HPDE6-E6E7 (cell line): ENCODE data around the gene LHPP.

Experiments
- DNase-seq: peaks from one replicate; pipeline ENCODE4 v3.0.0; 2011; ENCODE audit warnings: missing footprints; ENCODE audit errors: extremely low spot score

LHPP gene

DNA sequence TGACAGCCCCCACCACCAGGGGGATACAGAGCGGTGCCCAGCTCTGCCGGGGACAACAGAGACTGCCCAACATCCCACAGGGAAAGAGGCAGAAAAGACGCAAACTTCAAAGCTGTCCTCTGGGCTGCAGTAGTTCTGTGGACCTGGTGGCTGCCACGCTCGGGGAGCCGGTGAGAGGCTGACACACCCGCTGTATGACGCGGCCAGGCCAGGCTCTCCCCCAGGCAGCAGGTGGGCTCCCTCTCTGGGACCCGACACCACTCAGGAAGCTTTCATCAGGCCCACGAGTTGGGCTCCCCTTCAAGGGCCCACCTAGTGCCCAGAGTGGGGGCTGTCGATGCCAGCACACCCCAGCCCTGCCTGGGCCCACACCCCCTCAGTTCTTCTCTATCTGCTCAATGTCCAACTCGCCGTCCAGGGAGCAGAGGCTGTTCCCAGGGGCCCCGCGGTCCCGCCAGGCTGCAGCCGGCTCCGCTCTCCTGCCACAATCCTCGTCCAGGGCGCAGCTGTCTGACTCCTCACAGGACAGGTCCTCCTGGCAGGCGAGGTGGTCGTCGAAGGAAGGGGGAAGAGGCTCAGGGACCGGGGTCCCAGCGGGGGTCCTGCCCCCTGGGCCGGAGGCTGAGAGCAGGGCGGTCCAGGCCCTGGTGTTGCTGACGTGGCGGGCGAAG, 161.4 kb downstream of the LHPP start:
- DNase-seq = no peak

- DNase-seq = no peak
Measured at GRCh38 chr10:124624006-124624405, 162.4 kb downstream of the LHPP start.

DNA sequence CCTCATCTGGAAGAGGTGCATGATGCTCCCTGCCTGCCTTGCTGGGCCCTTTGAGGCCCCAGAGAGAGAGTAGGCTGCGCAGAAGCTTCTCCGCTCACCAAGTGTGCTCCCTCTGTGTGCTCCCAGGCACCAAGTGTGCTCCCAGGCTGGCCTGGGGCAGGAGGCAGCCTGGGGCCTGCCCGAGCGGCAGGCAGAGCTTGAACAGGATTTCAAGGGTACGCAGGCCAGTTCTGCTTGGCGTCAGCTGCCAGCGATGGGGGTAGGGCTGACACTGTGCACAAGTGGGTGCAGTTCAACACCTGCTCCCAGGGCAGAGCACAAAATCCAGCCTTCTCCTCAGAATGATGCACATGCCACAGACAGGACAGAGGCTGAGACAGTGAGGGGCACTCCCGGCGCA, 162.8 kb downstream of the LHPP start:
- DNase-seq = no peak

DNA sequence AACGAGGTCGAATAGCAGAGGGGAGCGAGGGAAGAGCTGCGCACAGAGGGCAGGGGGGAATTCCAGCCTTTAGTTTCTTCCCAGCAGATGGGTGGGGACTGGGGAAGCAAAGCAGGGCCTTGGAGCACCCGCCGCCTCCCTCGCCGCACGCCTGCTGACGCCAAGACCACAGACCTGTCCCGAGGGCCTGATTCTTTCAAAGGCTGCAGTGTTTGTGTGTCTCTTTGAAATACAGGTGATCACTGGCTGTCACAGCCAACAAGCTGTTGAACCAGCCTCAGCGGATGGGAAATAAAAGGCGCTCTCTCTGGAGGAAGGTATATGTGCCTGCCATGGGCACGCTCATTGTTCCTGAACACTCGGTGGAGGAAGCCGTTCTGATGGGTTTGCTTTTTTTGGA, 163.3 kb downstream of the LHPP start:
- no peak for DNase-seq

DNA sequence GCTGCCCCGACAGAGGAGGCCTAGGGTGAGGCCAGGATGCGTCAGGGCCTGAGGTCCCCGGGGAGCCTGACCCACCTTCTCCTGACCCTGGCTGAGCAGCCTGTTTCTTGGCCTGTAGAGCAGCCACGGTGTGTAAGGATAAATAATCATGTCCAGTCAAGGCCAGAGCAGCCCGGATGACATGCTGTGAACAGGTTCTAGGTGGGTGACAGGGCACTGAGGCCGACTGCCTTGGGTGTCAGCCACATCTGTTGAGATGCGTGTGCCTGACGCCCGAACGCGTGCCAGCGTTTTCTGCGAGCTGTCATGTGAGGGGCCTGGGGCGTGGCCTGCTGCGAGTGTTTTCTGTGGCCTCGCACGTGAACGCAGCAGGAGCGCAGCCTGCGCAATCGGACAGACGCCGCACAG, 164.2 kb downstream of the LHPP start:
- no peak for DNase-seq

GRCh38 chr10:124626759-124627380, 165.2 kb downstream of the LHPP start:
- no peak for DNase-seq

DNA sequence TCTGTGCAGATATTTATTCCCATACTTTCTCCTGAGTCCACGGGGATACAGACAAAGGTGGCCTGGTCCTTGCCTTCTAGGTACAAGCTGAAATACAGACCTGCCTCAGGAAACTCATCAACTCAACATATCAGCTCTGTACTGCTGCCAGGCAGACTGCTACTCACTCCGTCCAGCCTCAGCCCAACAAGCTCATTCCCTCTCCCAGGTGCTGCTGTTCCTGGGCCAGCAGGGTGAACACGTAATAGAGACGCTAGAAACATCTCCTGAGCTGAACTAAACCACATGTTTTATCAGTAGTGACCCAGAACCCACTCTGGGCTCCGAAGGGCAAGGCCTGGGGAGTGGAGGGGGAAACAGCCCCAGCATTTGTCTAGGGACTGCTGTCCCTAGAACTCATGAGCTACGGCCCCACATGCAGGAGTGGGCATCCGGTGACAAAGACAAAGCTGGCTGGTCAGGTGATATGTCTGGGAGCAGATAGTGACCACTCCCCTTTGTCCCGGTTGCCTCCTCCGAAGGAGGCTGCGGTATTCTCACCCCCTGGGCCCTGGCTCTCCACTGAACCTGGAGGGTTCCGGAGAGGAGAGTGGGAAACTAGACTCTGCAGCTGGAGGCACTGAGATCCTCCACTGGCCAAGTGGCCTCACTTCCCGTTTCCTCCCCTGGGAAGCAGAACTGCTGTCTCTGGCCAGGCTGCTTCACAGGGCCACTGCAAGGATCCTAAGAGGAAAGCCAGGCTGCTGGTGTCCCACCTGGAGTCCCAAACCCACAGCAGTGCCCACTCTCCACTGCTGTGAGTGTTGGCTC, 166.4 kb downstream of the LHPP start:
- DNase-seq = no peak

- no peak for DNase-seq
Measured at GRCh38 chr10:124628676-124629021, 167.0 kb downstream of the LHPP start.

GRCh38 chr10:124629415-124629814, 167.8 kb downstream of the LHPP start:
- no peak for DNase-seq

- DNase-seq = no peak
Measured at GRCh38 chr10:124629842-124630241, 168.2 kb downstream of the LHPP start.

GRCh38 chr10:124630551-124630950, 168.9 kb downstream of the LHPP start:
- DNase-seq = no peak

DNA sequence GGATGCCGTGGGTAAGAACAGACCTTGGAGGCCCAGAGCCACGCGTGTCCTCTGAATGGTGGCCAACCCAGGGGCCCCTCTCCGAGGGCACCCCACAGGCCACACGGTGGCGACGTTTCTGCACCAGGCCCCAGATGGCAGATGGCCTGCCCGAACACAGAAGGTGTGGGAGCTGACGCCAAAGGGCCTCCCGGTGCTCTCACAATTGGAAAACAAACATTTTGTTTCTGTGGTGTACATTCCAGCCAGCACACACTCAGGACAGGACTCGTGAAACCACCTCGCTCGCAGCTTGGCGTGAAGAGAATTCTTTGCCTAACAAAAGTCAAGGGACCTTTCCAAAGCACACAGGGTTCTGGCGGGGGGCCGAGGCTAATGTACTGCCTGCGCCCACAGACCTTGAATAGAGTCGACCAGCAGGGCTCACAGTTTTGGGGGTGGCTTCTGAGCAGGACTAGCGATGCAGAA, 170.5 kb downstream of the LHPP start:
- peak; percentile 58 for DNase-seq

GRCh38 chr10:124632566-124632965, 170.9 kb downstream of the LHPP start:
- DNase-seq = peak; percentile 71

DNA sequence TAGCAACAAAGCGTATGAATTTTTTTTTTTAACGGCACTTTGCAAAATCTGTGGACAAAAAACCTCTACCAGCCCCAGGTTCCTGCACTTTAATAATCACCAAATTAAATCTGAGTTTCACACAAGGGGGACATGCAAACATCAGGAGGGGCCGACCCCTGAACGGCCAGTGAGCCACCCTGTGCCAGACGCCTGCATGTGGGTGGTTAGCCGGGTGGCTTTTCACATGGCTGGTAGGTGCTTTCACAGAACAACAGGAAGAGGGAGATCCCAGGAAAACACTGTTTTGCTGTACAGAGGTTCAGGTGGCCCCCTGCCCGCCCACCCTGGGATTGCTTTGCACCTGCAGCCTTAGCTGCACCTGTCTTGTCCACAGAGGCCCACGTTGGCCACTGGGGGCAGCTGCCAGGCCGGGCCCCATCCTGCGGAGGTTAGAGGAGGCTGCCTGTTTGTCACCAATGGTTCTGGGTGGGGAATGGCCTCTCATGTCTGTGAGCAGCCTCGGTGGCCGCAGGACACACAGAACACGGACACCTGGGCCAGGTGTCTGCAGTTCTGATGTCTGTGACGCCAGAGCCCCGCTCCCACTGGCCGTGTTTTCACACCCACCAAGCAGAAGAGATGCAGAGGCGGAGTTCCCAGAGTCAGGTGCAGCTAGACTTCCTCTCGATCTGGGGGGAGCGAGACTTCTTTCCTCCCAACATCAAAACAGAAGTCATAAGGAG, 174.8 kb downstream of the LHPP start:
- no peak for DNase-seq

DNA sequence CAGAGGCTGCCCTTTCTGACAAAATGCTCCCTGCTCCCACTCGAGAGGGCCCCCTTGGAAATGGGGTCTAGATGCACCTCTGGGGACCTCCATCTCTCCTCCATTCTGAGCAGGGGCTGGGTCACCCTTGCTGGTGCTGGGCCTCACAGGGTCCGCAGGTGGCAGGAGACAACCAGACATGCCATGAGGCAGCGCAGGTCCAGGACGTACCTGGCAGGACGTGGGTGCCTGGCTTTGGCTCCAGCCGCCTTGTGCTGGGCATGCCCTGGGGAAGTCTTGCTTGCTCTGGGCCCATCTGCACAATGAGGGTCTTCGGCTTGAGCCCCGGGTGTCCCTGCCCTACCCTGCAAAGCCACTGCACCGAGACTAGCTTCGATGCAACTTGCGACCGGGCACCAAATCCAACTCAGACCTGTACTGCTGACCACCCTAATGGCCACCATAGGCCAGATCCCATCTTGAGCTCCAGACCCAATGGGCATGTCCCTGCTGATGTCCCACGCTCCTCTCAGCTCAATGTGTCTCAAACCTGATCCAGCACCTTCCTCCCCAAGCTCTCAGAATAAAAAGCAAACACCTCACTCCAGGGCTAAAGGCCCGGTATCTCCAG, 175.6 kb downstream of the LHPP start:
- no peak for DNase-seq

DNA sequence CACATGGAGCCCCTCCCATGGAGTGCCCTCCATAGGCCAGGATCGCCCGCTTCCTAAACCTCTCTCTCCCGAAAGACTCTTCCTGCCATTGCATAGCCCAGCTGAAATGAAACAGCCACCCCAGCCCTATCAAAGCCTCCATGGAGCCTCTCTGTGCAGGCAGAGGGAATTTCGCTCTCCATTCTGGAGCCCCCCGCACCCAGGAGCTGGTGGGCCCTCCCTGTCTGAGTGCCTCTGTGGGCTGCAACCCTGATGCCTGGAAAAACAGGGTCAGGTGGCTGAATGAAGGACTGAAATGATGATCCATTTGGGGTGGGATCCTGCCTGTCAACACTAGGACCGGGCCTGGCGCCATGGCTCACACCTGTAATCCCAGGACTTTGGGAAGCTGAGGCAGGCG, 176.1 kb downstream of the LHPP start:
- no peak for DNase-seq

GRCh38 chr10:124639206-124639605, 177.6 kb downstream of the LHPP start:
- DNase-seq = no peak

DNA sequence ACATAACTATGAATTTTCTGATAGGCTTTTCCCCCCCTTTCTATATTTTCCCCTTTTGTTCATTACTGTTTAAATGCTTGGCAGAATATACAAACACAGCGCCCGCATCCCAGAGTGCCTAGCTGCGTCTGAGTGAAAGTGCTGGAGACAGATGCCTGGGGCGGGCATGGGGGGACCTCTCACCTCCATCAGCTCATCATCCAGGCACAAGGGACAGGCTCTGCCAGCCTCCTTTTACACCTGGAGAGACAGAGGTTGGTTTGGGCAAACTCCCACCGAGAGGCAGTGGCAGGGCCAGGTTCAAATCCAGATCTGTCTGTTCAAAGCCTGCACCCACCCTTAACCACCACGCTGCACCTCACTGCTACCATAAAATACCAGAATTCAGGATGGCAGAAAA, 178.0 kb downstream of the LHPP start:
- no peak for DNase-seq

DNA sequence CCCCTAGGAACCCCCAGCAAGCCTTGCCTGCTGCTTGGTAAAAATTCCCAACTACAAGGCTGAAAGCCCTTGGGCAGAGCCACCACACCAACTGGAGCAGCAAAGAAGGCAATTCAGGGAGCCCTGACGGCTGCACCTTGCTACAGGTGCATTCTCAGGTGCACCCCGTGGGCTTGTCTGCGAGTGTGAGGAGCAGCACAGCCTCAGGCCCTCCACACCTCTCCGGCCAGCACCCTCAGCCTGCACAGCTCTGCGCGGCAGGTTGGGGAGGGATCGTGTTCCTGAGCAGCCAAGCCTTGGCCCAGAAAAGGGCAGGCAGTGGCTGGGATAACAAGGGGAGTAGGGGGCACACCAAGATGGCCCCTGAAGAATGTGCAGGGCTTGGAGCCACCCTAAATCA, 178.4 kb downstream of the LHPP start:
- DNase-seq = no peak

GRCh38 chr10:124640538-124641231, 179.1 kb downstream of the LHPP start:
- DNase-seq = no peak
